Measurements from ENCODE around the gene NDUFB10. TPM values are rescaled to one million over a fixed set of nuclear protein-coding genes. Genes with fewer than 3 reads are reported as not detected.

Gene NDUFB10
- total RNA-seq, 1 donor from 2014 or later = 130 TPM

DNA sequence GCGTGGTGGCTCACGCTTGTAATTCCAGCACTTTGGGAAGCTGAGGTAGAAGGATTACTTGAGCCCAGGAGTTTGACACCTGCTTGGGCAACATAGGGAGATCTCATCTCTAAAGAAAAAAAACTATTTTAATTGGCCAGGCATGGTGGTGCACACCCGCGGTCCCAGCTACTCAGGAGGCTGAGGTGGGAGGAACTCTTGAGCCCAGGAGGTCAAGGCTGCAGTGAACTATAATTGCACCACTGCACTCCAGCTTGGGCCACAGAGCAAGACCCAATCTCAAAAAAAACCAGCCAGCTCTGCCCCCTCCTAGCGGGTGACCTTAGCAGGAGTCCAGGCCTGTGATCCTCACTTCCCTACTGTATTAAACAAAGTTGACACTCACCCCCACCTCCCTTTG lies 35.2 kb upstream of the NDUFB10 start:
- Histone ChIP-seq H3K36me3 (ENCODE audit: control insufficient read depth in 3 of 3, insufficient read depth in 3 of 3, low read length in 3 of 3) (no peaks in the 10 kb centered on the region), H3K4me3 (ENCODE audit: low read length in 3 of 3) (no peak overlapping the region), H3K9ac (ENCODE audit: low read depth in 1 of 3, low read length in 3 of 3) (no peak overlapping the region), H3K9me3 (ENCODE audit: control insufficient read depth in 3 of 3, low read length in 3 of 3) (no peaks in the 10 kb centered on the region), H3K27me3 (ENCODE audit: control insufficient read depth in 3 of 3, insufficient read depth in 3 of 3, low read length in 3 of 3) (peaks cover 47 to 60% (median 56%) of the 10 kb centered on the region in 3 donors), H3K4me1 (ENCODE audit: control insufficient read depth in 3 of 3, insufficient read depth in 3 of 3, low read length in 3 of 3) (peaks cover 1 to 3% (median 1%) of the 10 kb centered on the region in 3 donors), H3K27ac (ENCODE audit: low read depth, low read length) (no peak overlapping the region)

DNA sequence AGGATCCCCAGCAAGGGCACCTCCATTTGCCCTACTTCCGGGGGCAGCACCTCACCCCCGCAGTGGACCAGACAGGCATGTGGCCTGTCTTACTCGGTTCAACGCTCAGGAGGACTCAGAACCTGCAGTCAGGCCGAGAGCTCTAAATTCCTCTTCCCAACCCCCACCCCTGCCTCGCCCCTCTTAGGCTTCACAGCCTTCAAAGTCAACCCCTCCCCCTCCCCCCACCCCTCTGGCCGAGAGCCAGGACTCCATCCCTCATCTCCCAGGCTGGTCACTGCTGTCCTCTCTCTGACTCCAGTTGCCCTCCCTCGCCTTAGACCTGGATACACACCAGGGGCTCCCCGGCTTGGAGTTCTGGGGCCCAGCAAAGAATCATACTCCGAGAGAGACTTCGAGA lies 33.1 kb upstream of the NDUFB10 start:
- no peak overlapping the region for H3K9ac ChIP-seq (ENCODE audit: low read depth in 1 of 3, low read length in 3 of 3)
- H3K4me1 ChIP-seq (ENCODE audit: control insufficient read depth in 3 of 3, insufficient read depth in 3 of 3, low read length in 3 of 3) = peaks cover 2 to 7% (median 5%) of the 10 kb centered on the region in 3 donors
- peaks cover 25 to 38% (median 34%) of the 10 kb centered on the region in 3 donors for H3K27me3 ChIP-seq (ENCODE audit: control insufficient read depth in 3 of 3, insufficient read depth in 3 of 3, low read length in 3 of 3)
- H3K27ac ChIP-seq (ENCODE audit: low read depth, low read length) = no peak overlapping the region
- no peaks in the 10 kb centered on the region for H3K9me3 ChIP-seq (ENCODE audit: control insufficient read depth in 3 of 3, low read length in 3 of 3)
- H3K36me3 ChIP-seq (ENCODE audit: control insufficient read depth in 3 of 3, insufficient read depth in 3 of 3, low read length in 3 of 3) = no peaks in the 10 kb centered on the region
- H3K4me3 ChIP-seq (ENCODE audit: low read length in 3 of 3) = no peak overlapping the region

- H3K4me3 ChIP-seq (ENCODE audit: low read length in 3 of 3) = peak overlapping the region; percentile 56 to 72 (median 57)
- H3K36me3 ChIP-seq (ENCODE audit: control insufficient read depth in 3 of 3, insufficient read depth in 3 of 3, low read length in 3 of 3) = no peaks in the 10 kb centered on the region
- no peaks in the 10 kb centered on the region for H3K9me3 ChIP-seq (ENCODE audit: control insufficient read depth in 3 of 3, low read length in 3 of 3)
- no peak overlapping the region for H3K27ac ChIP-seq (ENCODE audit: low read depth, low read length)
- H3K9ac ChIP-seq (ENCODE audit: low read depth in 1 of 3, low read length in 3 of 3) = peak overlapping the region in 1 of 3 donors; percentile 79
- H3K4me1 ChIP-seq (ENCODE audit: control insufficient read depth in 3 of 3, insufficient read depth in 3 of 3, low read length in 3 of 3) = peaks cover 2 to 19% (median 9%) of the 10 kb centered on the region in 3 donors
- H3K27me3 ChIP-seq (ENCODE audit: control insufficient read depth in 3 of 3, insufficient read depth in 3 of 3, low read length in 3 of 3) = peaks cover 8 to 25% (median 15%) of the 10 kb centered on the region in 3 donors
Measured at GRCh38 chr16:1929105-1929504, 30.2 kb upstream of the NDUFB10 start.

- H3K9ac ChIP-seq (ENCODE audit: low read depth in 1 of 3, low read length in 3 of 3) = peak overlapping the region in 2 of 3 donors; percentile 65 to 79
- H3K27ac ChIP-seq (ENCODE audit: low read depth, low read length) = no peak overlapping the region
- peak overlapping the region; percentile 56 to 72 (median 57) for H3K4me3 ChIP-seq (ENCODE audit: low read length in 3 of 3)
- H3K27me3 ChIP-seq (ENCODE audit: control insufficient read depth in 3 of 3, insufficient read depth in 3 of 3, low read length in 3 of 3) = peaks cover 1 to 19% (median 13%) of the 10 kb centered on the region in 3 donors
- H3K4me1 ChIP-seq (ENCODE audit: control insufficient read depth in 3 of 3, insufficient read depth in 3 of 3, low read length in 3 of 3) = peaks cover 2 to 19% (median 9%) of the 10 kb centered on the region in 3 donors
- H3K9me3 ChIP-seq (ENCODE audit: control insufficient read depth in 3 of 3, low read length in 3 of 3) = no peaks in the 10 kb centered on the region
- no peaks in the 10 kb centered on the region for H3K36me3 ChIP-seq (ENCODE audit: control insufficient read depth in 3 of 3, insufficient read depth in 3 of 3, low read length in 3 of 3)
Measured at GRCh38 chr16:1929578-1930337, 29.6 kb upstream of the NDUFB10 start.

- H3K27me3 ChIP-seq (ENCODE audit: control insufficient read depth in 3 of 3, insufficient read depth in 3 of 3, low read length in 3 of 3) = peaks cover 0 to 17% (median 13%) of the 10 kb centered on the region in 3 donors
- no peak overlapping the region for H3K4me3 ChIP-seq (ENCODE audit: low read length in 3 of 3)
Measured at GRCh38 chr16:1930338-1930720, 29.0 kb upstream of the NDUFB10 start.

DNA sequence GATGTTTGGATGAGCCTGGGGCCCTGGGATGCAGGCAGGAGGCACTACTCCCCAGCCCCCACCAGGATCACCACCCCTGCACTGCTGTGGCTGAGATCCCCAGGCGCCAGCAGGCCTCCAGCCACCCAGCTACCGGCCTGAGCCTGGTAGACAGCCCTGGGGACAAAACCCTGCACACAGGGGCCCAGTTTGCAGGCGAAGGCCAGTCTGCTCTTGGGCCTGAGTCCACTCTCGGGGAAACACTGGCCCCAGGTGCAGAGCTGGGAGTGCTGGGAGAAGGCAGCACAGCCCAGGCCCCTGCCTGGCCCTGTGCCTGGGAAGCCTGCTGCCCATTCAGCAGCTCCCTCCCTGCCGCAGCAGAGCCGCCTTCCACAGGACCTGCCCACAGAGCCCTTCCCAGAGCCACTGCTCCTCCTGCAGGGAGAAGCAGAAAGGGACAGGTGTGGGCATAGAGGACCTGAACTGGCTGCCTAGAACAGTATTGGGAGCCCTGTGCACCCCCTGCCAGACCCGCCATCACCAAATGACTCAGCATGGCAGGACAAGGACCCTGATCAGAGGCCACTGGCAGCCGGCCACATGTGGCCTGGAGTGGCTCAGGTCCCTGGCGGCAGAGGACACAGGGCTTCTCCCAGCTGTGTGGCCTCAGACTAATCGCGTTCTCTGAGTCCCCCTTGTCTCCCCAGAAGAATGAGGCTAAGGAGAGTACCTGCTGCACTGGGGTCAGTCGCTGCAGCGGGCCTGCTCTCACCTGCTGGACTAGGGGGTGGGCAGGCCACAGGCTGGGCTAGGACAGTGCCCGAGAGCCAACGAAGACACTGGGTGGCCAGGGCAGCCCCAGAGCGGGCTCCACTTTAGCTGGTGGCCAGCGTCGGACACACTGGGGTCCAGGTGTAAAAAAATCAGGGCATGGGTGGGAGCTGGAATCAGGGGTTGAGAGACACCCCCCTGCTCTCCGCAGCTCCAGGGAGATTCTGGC lies 27.0 kb upstream of the NDUFB10 start:
- peak overlapping the region in 1 of 3 donors; percentile 33 for H3K9ac ChIP-seq (ENCODE audit: low read depth in 1 of 3, low read length in 3 of 3)
- H3K4me3 ChIP-seq (ENCODE audit: low read length in 3 of 3) = no peak overlapping the region
- H3K27me3 ChIP-seq (ENCODE audit: control insufficient read depth in 3 of 3, insufficient read depth in 3 of 3, low read length in 3 of 3) = peaks cover 0 to 13% (median 10%) of the 10 kb centered on the region in 3 donors
- no peak overlapping the region for H3K27ac ChIP-seq (ENCODE audit: low read depth, low read length)
- peaks cover 3 to 7% (median 4%) of the 10 kb centered on the region in 3 donors for H3K36me3 ChIP-seq (ENCODE audit: control insufficient read depth in 3 of 3, insufficient read depth in 3 of 3, low read length in 3 of 3)
- H3K9me3 ChIP-seq (ENCODE audit: control insufficient read depth in 3 of 3, low read length in 3 of 3) = no peaks in the 10 kb centered on the region
- H3K4me1 ChIP-seq (ENCODE audit: control insufficient read depth in 3 of 3, insufficient read depth in 3 of 3, low read length in 3 of 3) = peaks cover 2 to 19% (median 14%) of the 10 kb centered on the region in 3 donors

More at GRCh38 chr16:1930338-1930720, 29.0 kb upstream of the NDUFB10 start:
- no peaks in the 10 kb centered on the region for H3K9me3 ChIP-seq (ENCODE audit: control insufficient read depth in 3 of 3, low read length in 3 of 3)
- H3K36me3 ChIP-seq (ENCODE audit: control insufficient read depth in 3 of 3, insufficient read depth in 3 of 3, low read length in 3 of 3) = no peaks in the 10 kb centered on the region
- no peak overlapping the region for H3K9ac ChIP-seq (ENCODE audit: low read depth in 1 of 3, low read length in 3 of 3)
- peaks cover 2 to 19% (median 10%) of the 10 kb centered on the region in 3 donors for H3K4me1 ChIP-seq (ENCODE audit: control insufficient read depth in 3 of 3, insufficient read depth in 3 of 3, low read length in 3 of 3)
- H3K27ac ChIP-seq (ENCODE audit: low read depth, low read length) = no peak overlapping the region

GRCh38 chr16:1933097-1933661 lies 26.2 kb upstream of the NDUFB10 start:
- Histone ChIP-seq H3K9me3 (ENCODE audit: control insufficient read depth in 3 of 3, low read length in 3 of 3) (no peaks in the 10 kb centered on the region), H3K27me3 (ENCODE audit: control insufficient read depth in 3 of 3, insufficient read depth in 3 of 3, low read length in 3 of 3) (peaks cover 0 to 13% (median 10%) of the 10 kb centered on the region in 3 donors), H3K4me3 (ENCODE audit: low read length in 3 of 3) (no peak overlapping the region)

GRCh38 chr16:1936945-1937479 lies 22.3 kb upstream of the NDUFB10 start:
- H3K27me3 ChIP-seq (ENCODE audit: control insufficient read depth in 3 of 3, insufficient read depth in 3 of 3, low read length in 3 of 3) = peaks cover 0 to 13% (median 9%) of the 10 kb centered on the region in 3 donors
- peaks cover 18 to 47% (median 36%) of the 10 kb centered on the region in 3 donors for H3K4me1 ChIP-seq (ENCODE audit: control insufficient read depth in 3 of 3, insufficient read depth in 3 of 3, low read length in 3 of 3)
- no peaks in the 10 kb centered on the region for H3K9me3 ChIP-seq (ENCODE audit: control insufficient read depth in 3 of 3, low read length in 3 of 3)
- H3K36me3 ChIP-seq (ENCODE audit: control insufficient read depth in 3 of 3, insufficient read depth in 3 of 3, low read length in 3 of 3) = peaks cover 29 to 34% (median 33%) of the 10 kb centered on the region in 3 donors
- H3K27ac ChIP-seq (ENCODE audit: low read depth, low read length) = no peak overlapping the region
- no peak overlapping the region for H3K9ac ChIP-seq (ENCODE audit: low read depth in 1 of 3, low read length in 3 of 3)
- H3K4me3 ChIP-seq (ENCODE audit: low read length in 3 of 3) = no peak overlapping the region

More at GRCh38 chr16:1933097-1933661, 26.2 kb upstream of the NDUFB10 start:
- peaks cover 8 to 13% (median 12%) of the 10 kb centered on the region in 3 donors for H3K36me3 ChIP-seq (ENCODE audit: control insufficient read depth in 3 of 3, insufficient read depth in 3 of 3, low read length in 3 of 3)
- H3K9ac ChIP-seq (ENCODE audit: low read depth in 1 of 3, low read length in 3 of 3) = peak overlapping the region in 2 of 3 donors; percentile 23 to 45
- H3K4me1 ChIP-seq (ENCODE audit: control insufficient read depth in 3 of 3, insufficient read depth in 3 of 3, low read length in 3 of 3) = peaks cover 2 to 20% (median 14%) of the 10 kb centered on the region in 3 donors
- H3K27ac ChIP-seq (ENCODE audit: low read depth, low read length) = no peak overlapping the region

- no peak overlapping the region for H3K9ac ChIP-seq (ENCODE audit: low read depth in 1 of 3, low read length in 3 of 3)
- no peak overlapping the region for H3K27ac ChIP-seq (ENCODE audit: low read depth, low read length)
Measured at GRCh38 chr16:1938316-1938715, 21.0 kb upstream of the NDUFB10 start.

More at GRCh38 chr16:1938316-1938715, 21.0 kb upstream of the NDUFB10 start:
- Histone ChIP-seq H3K9me3 (ENCODE audit: control insufficient read depth in 3 of 3, low read length in 3 of 3) (no peaks in the 10 kb centered on the region), H3K27me3 (ENCODE audit: control insufficient read depth in 3 of 3, insufficient read depth in 3 of 3, low read length in 3 of 3) (peaks cover 0 to 4% (median under 1%) of the 10 kb centered on the region in 3 donors), H3K4me1 (ENCODE audit: control insufficient read depth in 3 of 3, insufficient read depth in 3 of 3, low read length in 3 of 3) (peaks cover 26 to 50% (median 41%) of the 10 kb centered on the region in 3 donors), H3K4me3 (ENCODE audit: low read length in 3 of 3) (no peak overlapping the region), H3K36me3 (ENCODE audit: control insufficient read depth in 3 of 3, insufficient read depth in 3 of 3, low read length in 3 of 3) (peaks cover 29 to 36% (median 33%) of the 10 kb centered on the region in 3 donors)
